Osteoblast (primary cell): ENCODE results near the gene ALDOC. TPM values are rescaled to one million over a fixed set of nuclear protein-coding genes. Genes with fewer than 3 reads are reported as not detected.

Source experiments
- DNase-seq: peaks from one replicate; pipeline ENCODE4 v3.0.0; 2011; ENCODE audit warnings: low spot score, mixed read lengths; ENCODE audit not compliant: insufficient read length; ENCODE audit errors: missing footprints
- H2AFZ ChIP-seq: 2 replicates; pipeline ENCODE4 v1.6.0; 2011; ENCODE audit warnings: mild to moderate bottlenecking, low read length
- H3K27ac ChIP-seq: 2 replicates; pipeline ENCODE4 v1.5.1; 2011; ENCODE audit warnings: mild to moderate bottlenecking, low read depth, low read length, moderate library complexity
- H3K27me3 ChIP-seq: 2 replicates; pipeline ENCODE4 v1.6.0; 2012; ENCODE audit warnings: mild to moderate bottlenecking, control low read depth, inconsistent platforms, low read length, moderate library complexity; ENCODE audit not compliant: insufficient read depth
- H3K36me3 ChIP-seq: 2 replicates; pipeline ENCODE4 v1.5.1; 2011; ENCODE audit warnings: mild to moderate bottlenecking, low read length, control low read depth, moderate library complexity; ENCODE audit not compliant: insufficient read depth
- H3K4me1 ChIP-seq: 2 replicates; pipeline ENCODE4 v1.5.1; 2011; ENCODE audit warnings: mild to moderate bottlenecking, low read length, control low read depth, moderate library complexity; ENCODE audit not compliant: insufficient read depth
- H3K4me2 ChIP-seq: 2 replicates; pipeline ENCODE4 v1.6.0; 2011; ENCODE audit warnings: mild to moderate bottlenecking, low read length; ENCODE audit not compliant: insufficient read depth
- H3K4me3 ChIP-seq: fragments of 200-600 bp; sonication (generic); 3 replicates; pipeline ENCODE4 v1.5.1; 2012; ENCODE audit warnings: mild to moderate bottlenecking, low read length, inconsistent platforms; ENCODE audit not compliant: insufficient read depth
- H3K79me2 ChIP-seq: 2 replicates; pipeline ENCODE4 v1.6.0; 2012; ENCODE audit warnings: mild to moderate bottlenecking, low read length, control low read depth, inconsistent platforms; ENCODE audit not compliant: insufficient read depth
- H3K9me3 ChIP-seq: 2 replicates; pipeline ENCODE4 v1.5.1; 2011; ENCODE audit warnings: low read depth, low read length, control low read depth
- H4K20me1 ChIP-seq: 2 replicates; pipeline ENCODE4 v1.6.0; 2012; ENCODE audit warnings: mild to moderate bottlenecking, low read length, control low read depth; ENCODE audit not compliant: insufficient read depth
- total RNA-seq: library from RNA; depleted of rRNA; stranded (reverse); fragments of >200 nt; gene quantifications from 2 replicates; pipeline ENCODE4 v1.2.3, GENCODE V29; 2012
- TF ChIP-seq, protein P1 (sequence below): IDR thresholded peaks from 2 replicates; pipeline ENCODE4 v1.5.1; 2011; ENCODE audit warnings: mild to moderate bottlenecking, low read depth, low read length, moderate library complexity; ENCODE audit errors: extremely low read depth

The ALDOC gene
- total RNA-seq, 1 donor = 17.0 TPM

DNA sequence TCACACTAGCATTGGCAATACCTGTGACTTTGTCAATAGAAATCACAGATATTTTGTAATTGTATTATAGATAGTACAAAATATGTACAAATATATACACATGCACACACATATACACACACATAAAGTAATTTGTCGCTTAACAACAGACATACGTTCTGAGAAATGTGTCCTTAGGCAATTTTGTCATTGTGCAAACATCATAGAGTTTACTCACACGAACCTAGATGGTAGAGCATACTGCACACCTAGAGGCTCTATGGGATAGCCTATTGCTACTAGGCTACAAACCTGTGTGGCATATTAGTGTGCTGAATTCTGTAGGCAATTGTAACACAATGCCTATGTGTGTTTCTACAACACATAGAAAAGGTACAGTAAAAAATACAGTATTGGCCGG lies 35.3 kb downstream of the ALDOC start:
- Histone ChIP-seq H3K27me3 (no peaks in the 10 kb centered on the region), H4K20me1 (no peaks in the 10 kb centered on the region), H3K4me2 (no peak overlapping the region), H3K4me1 (no peaks in the 10 kb centered on the region), H3K79me2 (no peaks in the 10 kb centered on the region), H3K36me3 (no peaks in the 10 kb centered on the region), H2AFZ (no peak overlapping the region), H3K4me3 (no peak overlapping the region), H3K27ac (no peak overlapping the region), H3K9me3 (no peaks in the 10 kb centered on the region)
- no peak for DNase-seq
- TF ChIP-seq, protein P1, sequence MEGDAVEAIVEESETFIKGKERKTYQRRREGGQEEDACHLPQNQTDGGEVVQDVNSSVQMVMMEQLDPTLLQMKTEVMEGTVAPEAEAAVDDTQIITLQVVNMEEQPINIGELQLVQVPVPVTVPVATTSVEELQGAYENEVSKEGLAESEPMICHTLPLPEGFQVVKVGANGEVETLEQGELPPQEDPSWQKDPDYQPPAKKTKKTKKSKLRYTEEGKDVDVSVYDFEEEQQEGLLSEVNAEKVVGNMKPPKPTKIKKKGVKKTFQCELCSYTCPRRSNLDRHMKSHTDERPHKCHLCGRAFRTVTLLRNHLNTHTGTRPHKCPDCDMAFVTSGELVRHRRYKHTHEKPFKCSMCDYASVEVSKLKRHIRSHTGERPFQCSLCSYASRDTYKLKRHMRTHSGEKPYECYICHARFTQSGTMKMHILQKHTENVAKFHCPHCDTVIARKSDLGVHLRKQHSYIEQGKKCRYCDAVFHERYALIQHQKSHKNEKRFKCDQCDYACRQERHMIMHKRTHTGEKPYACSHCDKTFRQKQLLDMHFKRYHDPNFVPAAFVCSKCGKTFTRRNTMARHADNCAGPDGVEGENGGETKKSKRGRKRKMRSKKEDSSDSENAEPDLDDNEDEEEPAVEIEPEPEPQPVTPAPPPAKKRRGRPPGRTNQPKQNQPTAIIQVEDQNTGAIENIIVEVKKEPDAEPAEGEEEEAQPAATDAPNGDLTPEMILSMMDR = no peak

DNA sequence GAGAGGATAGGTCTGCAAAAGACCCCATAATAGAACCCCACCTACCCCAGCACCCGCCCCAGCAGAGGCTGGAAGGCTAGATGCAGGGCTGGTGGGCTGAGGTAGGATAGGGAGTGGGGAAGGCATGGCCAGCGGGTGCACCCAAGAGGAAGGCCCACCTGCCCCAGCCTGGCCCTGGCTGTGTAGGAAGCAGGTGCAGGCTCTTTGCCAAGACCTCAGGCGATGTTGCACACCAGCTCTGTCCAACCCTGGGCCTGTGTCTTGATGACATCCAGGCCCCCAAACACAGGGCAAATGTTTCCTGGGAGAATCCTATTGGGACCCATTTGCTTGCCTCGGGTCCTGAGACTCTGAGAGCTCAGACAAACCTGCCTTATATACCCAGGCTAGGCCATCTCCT lies 36.5 kb downstream of the ALDOC start:
- no peaks in the 10 kb centered on the region for H3K4me1 ChIP-seq
- DNase-seq = no peak
- no peaks in the 10 kb centered on the region for H4K20me1 ChIP-seq
- no peak overlapping the region for H2AFZ ChIP-seq
- H3K36me3 ChIP-seq = no peaks in the 10 kb centered on the region
- H3K4me2 ChIP-seq = no peak overlapping the region
- TF ChIP-seq, protein P1 = no peak
- no peaks in the 10 kb centered on the region for H3K27me3 ChIP-seq
- no peaks in the 10 kb centered on the region for H3K9me3 ChIP-seq
- no peak overlapping the region for H3K27ac ChIP-seq
- no peaks in the 10 kb centered on the region for H3K79me2 ChIP-seq
- H3K4me3 ChIP-seq = no peak overlapping the region

DNA sequence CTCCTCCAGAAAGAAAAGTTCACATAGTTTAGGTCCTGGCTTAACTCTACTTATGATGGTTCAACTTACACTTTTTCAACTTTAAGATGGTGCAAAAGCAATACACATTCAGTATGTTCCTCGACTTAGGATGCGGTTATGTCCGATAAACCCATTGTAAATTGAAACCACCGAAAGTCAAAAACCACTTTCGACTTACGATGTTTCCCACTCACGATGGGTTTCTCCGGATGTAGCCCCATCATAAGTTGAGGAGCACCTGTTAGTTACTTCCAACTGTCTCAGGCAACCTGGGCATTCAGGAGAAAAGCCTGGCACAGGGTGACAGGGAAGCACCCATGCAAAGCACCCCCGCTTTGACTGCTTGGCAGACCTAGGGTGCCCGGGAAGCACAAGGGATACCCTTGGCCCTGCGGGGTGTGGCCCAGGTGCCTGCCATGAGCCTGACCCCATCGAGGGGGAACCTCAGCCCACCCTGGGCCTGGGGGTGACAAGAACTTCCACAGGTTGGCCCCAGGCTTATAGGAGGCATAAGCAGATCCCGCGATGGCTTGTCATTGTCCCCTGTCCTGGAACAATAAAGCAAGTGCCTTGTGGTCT lies 38.3 kb downstream of the ALDOC start:
- Histone ChIP-seq H3K4me2 (no peak overlapping the region), H3K79me2 (no peaks in the 10 kb centered on the region), H3K36me3 (no peaks in the 10 kb centered on the region), H4K20me1 (no peaks in the 10 kb centered on the region), H3K9me3 (no peaks in the 10 kb centered on the region), H3K4me3 (no peak overlapping the region), H3K27ac (no peak overlapping the region), H2AFZ (no peak overlapping the region), H3K27me3 (no peaks in the 10 kb centered on the region), H3K4me1 (no peaks in the 10 kb centered on the region)
- peak; percentile 81 for DNase-seq
- TF ChIP-seq, protein P1 = no peak

DNA sequence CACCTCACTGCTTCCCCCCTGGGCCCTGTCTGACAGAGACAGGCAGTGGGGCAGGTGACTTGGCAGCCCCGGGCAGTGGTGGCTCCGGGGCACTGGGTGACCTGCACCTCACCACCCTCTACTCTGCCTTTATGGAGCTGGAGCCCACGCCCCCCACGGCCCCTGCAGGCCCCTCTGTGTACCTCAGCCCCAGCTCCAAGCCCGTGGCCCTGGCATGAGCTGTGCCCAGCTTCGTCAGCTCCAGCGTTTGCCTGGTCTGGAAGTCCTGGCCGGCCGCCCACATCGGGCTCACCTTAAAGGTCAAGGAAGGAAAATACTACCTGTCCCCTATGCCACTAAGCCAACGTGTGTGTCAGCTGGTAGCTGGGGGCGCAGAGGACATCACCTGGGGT lies 39.5 kb downstream of the ALDOC start:
- H2AFZ ChIP-seq = no peak overlapping the region
- TF ChIP-seq, protein P1 = no peak
- no peaks in the 10 kb centered on the region for H3K27me3 ChIP-seq
- H3K27ac ChIP-seq = no peak overlapping the region
- no peaks in the 10 kb centered on the region for H3K36me3 ChIP-seq
- peaks cover 10% of the 10 kb centered on the region for H3K4me1 ChIP-seq
- H4K20me1 ChIP-seq = no peaks in the 10 kb centered on the region
- no peaks in the 10 kb centered on the region for H3K79me2 ChIP-seq
- H3K9me3 ChIP-seq = no peaks in the 10 kb centered on the region
- no peak for DNase-seq
- no peak overlapping the region for H3K4me3 ChIP-seq
- H3K4me2 ChIP-seq = no peak overlapping the region
